ENCODE results near the gene HEXIM2. TPM values are rescaled to one million over a fixed set of nuclear protein-coding genes. Genes with fewer than 3 reads are reported as not detected.

Gene HEXIM2
- total and polyA plus RNA-seq, 2 experiments from 2014 or later = 9.0 to 9.5 TPM

DNA sequence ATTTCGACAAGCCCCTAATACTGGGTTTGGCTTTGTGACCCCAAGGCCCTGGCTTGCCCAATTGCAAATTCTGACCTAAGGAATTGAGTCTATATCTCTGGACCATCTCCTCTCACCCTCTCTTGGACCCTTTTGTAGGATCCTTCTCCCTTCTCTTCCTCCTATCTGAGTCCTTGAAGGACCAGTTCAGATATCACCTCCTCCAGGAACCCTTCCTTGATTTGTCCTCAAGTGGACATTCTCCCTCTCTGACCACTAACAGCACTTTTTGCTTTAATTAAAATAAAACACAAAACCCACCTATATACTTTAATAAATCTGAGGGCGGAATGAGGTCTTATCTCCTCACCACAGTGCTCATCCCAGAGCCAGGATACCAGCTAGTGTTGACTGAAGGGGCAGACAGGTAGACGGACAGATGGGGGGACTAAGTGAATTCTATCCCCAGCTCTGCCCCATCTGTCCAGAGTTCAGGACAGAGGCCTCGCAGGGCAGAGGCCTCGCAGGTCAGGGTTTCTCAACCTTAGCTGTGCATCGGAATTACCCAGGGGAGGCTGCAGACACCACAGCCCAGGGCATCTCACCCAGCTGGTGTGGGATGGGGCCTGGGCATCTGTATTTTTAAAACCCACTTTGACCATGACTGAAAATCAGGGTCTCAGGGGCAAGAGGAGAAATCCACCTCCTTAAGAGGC is 38.5 kb upstream of the HEXIM2 start (continued):
- TF ChIP-seq, protein P1, sequence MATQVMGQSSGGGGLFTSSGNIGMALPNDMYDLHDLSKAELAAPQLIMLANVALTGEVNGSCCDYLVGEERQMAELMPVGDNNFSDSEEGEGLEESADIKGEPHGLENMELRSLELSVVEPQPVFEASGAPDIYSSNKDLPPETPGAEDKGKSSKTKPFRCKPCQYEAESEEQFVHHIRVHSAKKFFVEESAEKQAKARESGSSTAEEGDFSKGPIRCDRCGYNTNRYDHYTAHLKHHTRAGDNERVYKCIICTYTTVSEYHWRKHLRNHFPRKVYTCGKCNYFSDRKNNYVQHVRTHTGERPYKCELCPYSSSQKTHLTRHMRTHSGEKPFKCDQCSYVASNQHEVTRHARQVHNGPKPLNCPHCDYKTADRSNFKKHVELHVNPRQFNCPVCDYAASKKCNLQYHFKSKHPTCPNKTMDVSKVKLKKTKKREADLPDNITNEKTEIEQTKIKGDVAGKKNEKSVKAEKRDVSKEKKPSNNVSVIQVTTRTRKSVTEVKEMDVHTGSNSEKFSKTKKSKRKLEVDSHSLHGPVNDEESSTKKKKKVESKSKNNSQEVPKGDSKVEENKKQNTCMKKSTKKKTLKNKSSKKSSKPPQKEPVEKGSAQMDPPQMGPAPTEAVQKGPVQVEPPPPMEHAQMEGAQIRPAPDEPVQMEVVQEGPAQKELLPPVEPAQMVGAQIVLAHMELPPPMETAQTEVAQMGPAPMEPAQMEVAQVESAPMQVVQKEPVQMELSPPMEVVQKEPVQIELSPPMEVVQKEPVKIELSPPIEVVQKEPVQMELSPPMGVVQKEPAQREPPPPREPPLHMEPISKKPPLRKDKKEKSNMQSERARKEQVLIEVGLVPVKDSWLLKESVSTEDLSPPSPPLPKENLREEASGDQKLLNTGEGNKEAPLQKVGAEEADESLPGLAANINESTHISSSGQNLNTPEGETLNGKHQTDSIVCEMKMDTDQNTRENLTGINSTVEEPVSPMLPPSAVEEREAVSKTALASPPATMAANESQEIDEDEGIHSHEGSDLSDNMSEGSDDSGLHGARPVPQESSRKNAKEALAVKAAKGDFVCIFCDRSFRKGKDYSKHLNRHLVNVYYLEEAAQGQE (IDR thresholded peaks at IDR 0.05; ENCODE audit: unreplicated experiment) = no peak
- no peak for TF ChIP-seq JUNB (IDR thresholded peaks at IDR 0.05; ENCODE audit: unreplicated experiment)
- TF ChIP-seq, protein P2, sequence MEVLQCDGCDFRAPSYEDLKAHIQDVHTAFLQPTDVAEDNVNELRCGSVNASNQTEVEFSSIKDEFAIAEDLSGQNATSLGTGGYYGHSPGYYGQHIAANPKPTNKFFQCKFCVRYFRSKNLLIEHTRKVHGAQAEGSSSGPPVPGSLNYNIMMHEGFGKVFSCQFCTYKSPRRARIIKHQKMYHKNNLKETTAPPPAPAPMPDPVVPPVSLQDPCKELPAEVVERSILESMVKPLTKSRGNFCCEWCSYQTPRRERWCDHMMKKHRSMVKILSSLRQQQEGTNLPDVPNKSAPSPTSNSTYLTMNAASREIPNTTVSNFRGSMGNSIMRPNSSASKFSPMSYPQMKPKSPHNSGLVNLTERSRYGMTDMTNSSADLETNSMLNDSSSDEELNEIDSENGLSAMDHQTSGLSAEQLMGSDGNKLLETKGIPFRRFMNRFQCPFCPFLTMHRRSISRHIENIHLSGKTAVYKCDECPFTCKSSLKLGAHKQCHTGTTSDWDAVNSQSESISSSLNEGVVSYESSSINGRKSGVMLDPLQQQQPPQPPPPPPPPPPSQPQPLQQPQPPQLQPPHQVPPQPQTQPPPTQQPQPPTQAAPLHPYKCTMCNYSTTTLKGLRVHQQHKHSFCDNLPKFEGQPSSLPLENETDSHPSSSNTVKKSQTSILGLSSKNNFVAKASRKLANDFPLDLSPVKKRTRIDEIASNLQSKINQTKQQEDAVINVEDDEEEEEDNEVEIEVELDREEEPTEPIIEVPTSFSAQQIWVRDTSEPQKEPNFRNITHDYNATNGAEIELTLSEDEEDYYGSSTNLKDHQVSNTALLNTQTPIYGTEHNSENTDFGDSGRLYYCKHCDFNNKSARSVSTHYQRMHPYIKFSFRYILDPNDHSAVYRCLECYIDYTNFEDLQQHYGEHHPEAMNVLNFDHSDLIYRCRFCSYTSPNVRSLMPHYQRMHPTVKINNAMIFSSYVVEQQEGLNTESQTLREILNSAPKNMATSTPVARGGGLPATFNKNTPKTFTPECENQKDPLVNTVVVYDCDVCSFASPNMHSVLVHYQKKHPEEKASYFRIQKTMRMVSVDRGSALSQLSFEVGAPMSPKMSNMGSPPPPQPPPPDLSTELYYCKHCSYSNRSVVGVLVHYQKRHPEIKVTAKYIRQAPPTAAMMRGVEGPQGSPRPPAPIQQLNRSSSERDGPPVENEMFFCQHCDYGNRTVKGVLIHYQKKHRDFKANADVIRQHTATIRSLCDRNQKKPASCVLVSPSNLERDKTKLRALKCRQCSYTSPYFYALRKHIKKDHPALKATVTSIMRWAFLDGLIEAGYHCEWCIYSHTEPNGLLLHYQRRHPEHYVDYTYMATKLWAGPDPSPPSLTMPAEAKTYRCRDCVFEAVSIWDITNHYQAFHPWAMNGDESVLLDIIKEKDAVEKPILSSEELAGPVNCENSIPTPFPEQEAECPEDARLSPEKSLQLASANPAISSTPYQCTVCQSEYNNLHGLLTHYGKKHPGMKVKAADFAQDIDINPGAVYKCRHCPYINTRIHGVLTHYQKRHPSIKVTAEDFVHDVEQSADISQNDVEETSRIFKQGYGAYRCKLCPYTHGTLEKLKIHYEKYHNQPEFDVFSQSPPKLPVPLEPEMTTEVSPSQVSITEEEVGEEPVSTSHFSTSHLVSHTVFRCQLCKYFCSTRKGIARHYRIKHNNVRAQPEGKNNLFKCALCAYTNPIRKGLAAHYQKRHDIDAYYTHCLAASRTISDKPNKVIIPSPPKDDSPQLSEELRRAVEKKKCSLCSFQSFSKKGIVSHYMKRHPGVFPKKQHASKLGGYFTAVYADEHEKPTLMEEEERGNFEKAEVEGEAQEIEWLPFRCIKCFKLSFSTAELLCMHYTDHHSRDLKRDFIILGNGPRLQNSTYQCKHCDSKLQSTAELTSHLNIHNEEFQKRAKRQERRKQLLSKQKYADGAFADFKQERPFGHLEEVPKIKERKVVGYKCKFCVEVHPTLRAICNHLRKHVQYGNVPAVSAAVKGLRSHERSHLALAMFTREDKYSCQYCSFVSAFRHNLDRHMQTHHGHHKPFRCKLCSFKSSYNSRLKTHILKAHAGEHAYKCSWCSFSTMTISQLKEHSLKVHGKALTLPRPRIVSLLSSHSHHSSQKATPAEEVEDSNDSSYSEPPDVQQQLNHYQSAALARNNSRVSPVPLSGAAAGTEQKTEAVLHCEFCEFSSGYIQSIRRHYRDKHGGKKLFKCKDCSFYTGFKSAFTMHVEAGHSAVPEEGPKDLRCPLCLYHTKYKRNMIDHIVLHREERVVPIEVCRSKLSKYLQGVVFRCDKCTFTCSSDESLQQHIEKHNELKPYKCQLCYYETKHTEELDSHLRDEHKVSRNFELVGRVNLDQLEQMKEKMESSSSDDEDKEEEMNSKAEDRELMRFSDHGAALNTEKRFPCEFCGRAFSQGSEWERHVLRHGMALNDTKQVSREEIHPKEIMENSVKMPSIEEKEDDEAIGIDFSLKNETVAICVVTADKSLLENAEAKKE (CRISPR knock-in tag; IDR thresholded peaks at IDR 0.05) = no peak
- no peak for TF ChIP-seq NANOG (IDR thresholded peaks at IDR 0.05; ENCODE audit: borderline replicate concordance)
- no peak for TF ChIP-seq ZNF114 (CRISPR knock-in tag; IDR thresholded peaks at IDR 0.05)
- TF ChIP-seq ZNF331 (CRISPR knock-in tag; IDR thresholded peaks at IDR 0.05; ENCODE audit: low read depth) = no peak

Measured in GM23338 (cell line).